LHCN-M2 (cell line): ENCODE data around the gene ENOX1. TPM values are rescaled to one million over a fixed set of nuclear protein-coding genes. Genes with fewer than 3 reads are reported as not detected.

Source experiments
- DNase-seq: peaks from one replicate; pipeline ENCODE4 v3.0.0-alpha.2; 2012; ENCODE audit warnings: low read depth
- total RNA-seq: library from RNA; depleted of rRNA; stranded (reverse); fragments of >200 nt; gene quantifications from 2 replicates; pipeline ENCODE4 v1.2.3, GENCODE V29; 2014

ENOX1 gene
- total RNA-seq, 1 experiment from 2014 or later: 7.7 TPM

GRCh38 chr13:43388282-43389034 is 398.3 kb downstream of the ENOX1 start:
- no peak for DNase-seq

- DNase-seq: peak; percentile 37
These were observed 398.9 kb downstream of the ENOX1 start for GRCh38 chr13:43387880-43388279.

GRCh38 chr13:43383498-43384165 is 403.1 kb downstream of the ENOX1 start:
- DNase-seq: no peak

GRCh38 chr13:43379738-43380137 is 407.0 kb downstream of the ENOX1 start:
- no peak for DNase-seq

- DNase-seq: no peak
These were observed 408.8 kb downstream of the ENOX1 start for GRCh38 chr13:43377973-43378372.

- DNase-seq: no peak
These were observed 409.6 kb downstream of the ENOX1 start for GRCh38 chr13:43377149-43377548.

GRCh38 chr13:43376596-43376995 is 410.2 kb downstream of the ENOX1 start:
- DNase-seq: no peak

GRCh38 chr13:43375797-43376465 is 410.8 kb downstream of the ENOX1 start:
- no peak for DNase-seq

GRCh38 chr13:43374621-43375020 is 412.2 kb downstream of the ENOX1 start:
- peak; percentile 50 for DNase-seq

- DNase-seq: no peak
These were observed 413.4 kb downstream of the ENOX1 start for GRCh38 chr13:43373400-43373799.

- no peak for DNase-seq
These were observed 415.9 kb downstream of the ENOX1 start for GRCh38 chr13:43370842-43371241.

GRCh38 chr13:43369319-43369718 is 417.5 kb downstream of the ENOX1 start:
- DNase-seq: no peak

GRCh38 chr13:43368003-43368402 is 418.8 kb downstream of the ENOX1 start:
- peak; percentile 46 for DNase-seq

GRCh38 chr13:43365039-43365344 is 421.8 kb downstream of the ENOX1 start:
- DNase-seq: no peak

GRCh38 chr13:43364210-43365038 is 422.3 kb downstream of the ENOX1 start:
- peak; percentile 44 for DNase-seq

- DNase-seq: peak; percentile 63
These were observed 423.4 kb downstream of the ENOX1 start for GRCh38 chr13:43363156-43363953.

- no peak for DNase-seq
These were observed 424.2 kb downstream of the ENOX1 start for GRCh38 chr13:43362556-43362955.

GRCh38 chr13:43360892-43361610 is 425.7 kb downstream of the ENOX1 start:
- no peak for DNase-seq

GRCh38 chr13:43360171-43360570 is 426.6 kb downstream of the ENOX1 start:
- no peak for DNase-seq

- no peak for DNase-seq
These were observed 427.2 kb downstream of the ENOX1 start for GRCh38 chr13:43359536-43359935.
